HFF-Myc (cell line): ENCODE results near the gene SRGN.
A peak's percentile ranks its signal among the peaks of the same experiment; 100 is the strongest.

Experiments
- DNase-seq: peaks from one replicate; pipeline ENCODE4 v3.0.0-alpha.2; 2011; ENCODE audit warnings: low read depth; ENCODE audit errors: extremely low read depth
- H3K4me3 ChIP-seq: replicated peaks from 2 replicates; pipeline ENCODE4 v1.5.1; 2011; ENCODE audit warnings: low read depth, mild to moderate bottlenecking, control low read depth, low read length
- CTCF ChIP-seq: IDR thresholded peaks from 2 replicates; pipeline ENCODE4 v1.5.1; 2012; ENCODE audit warnings: mild to moderate bottlenecking, low read depth, low read length, control low read depth; ENCODE audit errors: missing control alignments

Gene SRGN

GRCh38 chr10:69107176-69107490 is 19.2 kb downstream of the SRGN start:
- no peak for TF ChIP-seq CTCF

DNA sequence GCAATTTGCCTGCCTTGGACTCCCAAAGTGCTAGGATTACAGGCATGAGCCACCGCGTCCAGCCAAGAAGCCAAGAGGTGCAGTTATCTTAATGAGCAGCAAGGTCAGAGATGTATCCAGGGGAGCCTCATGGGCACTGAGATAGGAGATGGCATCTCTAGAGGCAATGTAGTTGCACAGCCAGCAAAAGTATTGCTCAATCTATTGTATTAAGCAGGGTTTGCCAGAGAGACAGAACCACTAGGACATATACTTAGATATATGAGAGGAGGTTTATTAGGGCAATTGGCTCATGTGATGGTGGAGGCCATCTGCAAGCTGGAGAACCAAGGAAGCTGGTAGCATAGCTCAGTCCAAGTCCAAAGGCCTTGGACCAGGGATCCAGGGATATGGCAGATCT is 19.8 kb downstream of the SRGN start:
- no peak for TF ChIP-seq CTCF
- H3K4me3 ChIP-seq, result no peak overlapping the region
- no peak for DNase-seq

More at GRCh38 chr10:69107176-69107490, 19.2 kb downstream of the SRGN start:
- no peak overlapping the region for H3K4me3 ChIP-seq
- DNase-seq, result no peak

GRCh38 chr10:69119896-69120295 is 32.0 kb downstream of the SRGN start:
- no peak for TF ChIP-seq CTCF
- no peak for DNase-seq
- no peak overlapping the region for H3K4me3 ChIP-seq

DNA sequence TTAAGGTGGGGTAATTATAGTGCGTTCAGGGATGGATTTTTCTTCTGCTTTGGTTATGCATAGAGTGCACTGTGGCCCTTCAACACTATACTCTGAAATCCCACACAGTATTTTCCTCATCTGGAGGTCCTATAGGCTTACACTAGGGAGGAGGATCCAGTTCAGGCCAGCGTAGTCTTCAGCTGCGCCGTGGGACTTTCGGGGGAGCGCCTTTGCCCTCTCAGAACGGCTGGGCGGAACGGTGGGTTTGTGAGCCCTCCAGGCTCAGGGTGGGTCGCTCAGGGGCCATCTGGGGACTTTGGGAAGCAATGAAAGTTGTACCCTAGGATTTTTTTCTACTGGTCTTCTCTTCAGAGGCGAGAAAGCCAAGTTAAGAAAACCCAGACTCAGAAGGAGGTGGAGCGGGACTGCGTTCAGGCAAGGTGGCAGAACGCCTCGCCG is 35.4 kb downstream of the SRGN start:
- no peak for TF ChIP-seq CTCF
- H3K4me3 ChIP-seq, result peak overlapping the region; percentile 81
- peak; percentile 26 for DNase-seq

DNA sequence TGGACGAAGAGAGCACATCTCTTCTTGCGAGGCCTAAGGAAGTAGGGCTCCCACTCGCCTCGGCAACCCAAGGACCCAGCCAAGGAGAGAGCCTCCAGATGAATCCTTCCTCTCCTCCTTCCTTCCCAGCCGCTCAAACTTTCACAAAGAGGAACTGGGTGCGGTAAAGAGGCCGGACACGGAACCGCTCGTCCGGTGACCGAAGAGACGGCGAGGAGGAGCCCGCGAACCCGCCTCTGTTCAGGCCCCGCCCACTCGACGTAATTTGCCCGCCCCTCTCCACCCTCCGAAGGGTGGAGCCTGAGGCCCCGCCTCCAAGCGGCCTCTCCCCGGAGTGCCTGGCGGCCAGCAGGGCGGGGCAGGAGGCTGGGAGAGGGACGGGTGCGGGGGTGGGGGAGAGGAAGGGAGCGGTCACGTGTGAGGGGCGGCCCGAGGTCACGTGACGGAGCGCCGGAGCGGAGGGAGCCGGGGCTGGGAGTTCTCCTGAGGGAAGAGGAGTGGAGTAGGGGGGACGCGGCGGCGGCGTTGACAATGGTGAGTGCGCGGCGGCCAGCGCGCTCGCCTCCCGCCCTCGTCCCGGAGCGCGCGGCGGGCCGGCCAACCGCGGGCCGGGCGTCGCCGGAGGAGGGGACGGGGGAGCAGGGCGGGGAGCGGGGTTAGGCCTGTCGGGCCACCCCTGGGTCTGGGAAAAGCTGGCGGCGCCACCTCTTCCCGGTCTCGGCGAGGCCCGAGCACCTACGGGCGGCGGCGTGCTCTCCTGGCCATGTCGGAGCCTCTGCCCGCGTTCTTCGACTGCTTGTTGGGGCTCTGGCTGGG is 36.1 kb downstream of the SRGN start, which contains the start of gene VPS26A:
Gene VPS26A, plus strand, starts transcription at position 432 of the 816 bp plus-strand sequence. Its CDS starts 100 bp downstream, at position 532.
- H3K4me3 ChIP-seq, result peak within 1 kb of the TSS; percentile 81
- TF ChIP-seq CTCF, result no peak
- DNase-seq, result peak; percentile 80

- H3K4me3 ChIP-seq, result peak overlapping the region; percentile 81
- peak; percentile 26 for DNase-seq
- no peak for TF ChIP-seq CTCF
Observed at GRCh38 chr10:69124563-69125268, 36.8 kb downstream of the SRGN start.
